ENCODE measurements around the gene EXOC5.

EXOC5 gene

DNA sequence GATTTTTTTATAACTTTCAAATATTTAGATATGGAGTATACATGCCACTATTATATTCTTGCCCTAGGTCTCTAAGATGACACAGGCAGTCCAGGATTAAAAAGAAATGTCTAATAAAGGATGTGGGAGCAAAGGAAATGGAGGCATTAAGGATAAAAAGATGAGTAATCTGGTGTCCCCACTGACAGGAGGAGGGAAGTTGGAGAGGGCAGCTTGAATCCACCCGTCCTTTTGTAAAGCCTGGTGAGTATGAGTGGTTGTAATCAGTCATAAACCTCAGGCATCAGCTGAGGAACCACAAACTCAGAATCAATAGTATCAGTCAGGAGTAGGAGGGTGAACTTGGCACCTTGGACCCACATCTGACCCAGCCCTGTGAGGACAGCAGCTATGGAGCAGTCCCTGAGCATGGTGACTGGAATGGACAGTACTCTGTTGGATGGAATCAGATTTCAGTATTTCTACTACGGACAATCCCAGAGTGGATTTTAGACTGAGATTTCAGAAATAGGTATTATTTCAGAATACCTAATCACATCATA is 100.5 kb downstream of the EXOC5 start:
- no peak for DNase-seq (ENCODE audit: low read depth)

DNA sequence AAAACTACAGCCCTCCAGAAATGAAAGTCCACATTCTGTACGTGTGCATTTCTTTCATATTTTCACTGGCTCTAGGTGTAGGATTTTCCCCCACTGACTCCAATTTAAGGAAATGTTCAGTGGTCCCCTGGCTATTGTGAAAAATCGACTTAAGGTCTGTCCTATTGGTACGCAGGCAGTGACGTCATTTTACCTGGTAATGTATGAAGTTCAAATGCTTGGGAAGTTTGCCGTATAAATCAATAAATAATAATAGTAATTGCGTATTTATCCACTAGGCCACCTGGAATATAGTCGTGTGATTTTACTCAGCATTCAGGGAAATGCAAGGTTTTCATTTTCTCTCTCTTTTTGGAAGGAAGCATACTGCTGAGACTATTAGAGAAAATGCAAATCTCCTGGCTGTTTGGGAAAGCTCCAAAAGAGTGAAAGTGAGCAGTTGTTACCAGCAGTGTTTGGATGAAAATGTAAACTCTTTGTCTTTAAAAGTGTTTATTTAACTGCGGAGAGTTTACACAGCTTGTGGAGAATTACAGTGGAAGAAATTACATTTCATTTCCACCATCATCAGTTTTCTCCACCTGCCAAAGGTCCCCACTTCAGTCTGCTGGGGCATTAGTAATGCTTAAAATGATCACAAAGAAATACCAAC is 107.0 kb downstream of the EXOC5 start:
- no peak for DNase-seq (ENCODE audit: low read depth)

DNA sequence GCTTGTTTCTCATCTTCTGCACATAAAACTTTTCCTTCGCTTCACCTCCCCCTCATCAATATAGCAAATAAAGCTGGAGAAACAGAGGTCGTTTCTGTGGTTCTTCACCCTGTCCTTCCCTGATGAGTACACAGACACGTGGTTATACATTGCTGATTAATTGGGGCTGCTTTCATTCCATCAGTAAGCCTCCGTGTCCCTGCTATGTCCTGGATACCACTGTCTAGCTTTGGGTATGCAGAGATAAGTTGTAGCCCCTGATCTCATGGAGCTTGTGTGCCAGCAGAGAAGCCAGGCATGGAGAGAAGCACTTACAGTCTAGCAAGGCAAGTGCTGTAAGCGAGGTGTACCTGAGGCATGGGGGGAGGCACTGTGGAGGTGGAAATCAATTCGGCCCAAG is 108.4 kb downstream of the EXOC5 start:
- no peak for DNase-seq (ENCODE audit: low read depth)

DNA sequence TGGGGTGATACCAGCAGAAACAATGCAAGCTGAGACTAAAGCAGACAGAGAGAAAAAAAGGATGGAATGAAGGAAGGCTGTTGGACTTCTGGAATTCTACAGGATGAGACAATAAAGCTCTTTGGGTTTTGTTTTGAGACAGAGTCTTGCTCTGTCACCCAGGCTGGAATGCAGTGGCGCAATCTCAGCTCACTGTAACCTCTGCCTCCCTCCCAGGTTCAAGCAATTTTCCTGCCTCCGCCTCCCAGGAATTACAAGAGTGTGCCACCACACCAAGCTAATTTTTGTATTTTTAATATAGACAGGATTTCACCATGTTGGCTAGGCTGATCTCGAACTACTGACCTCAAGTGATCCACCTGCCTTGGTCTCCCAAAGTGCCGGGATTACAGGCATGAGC is 115.4 kb downstream of the EXOC5 start:
- no peak for DNase-seq (ENCODE audit: low read depth)
